Endodermal cell (in vitro differentiated cells): ENCODE measurements around the gene CEP126. TPM values are rescaled to one million over a fixed set of nuclear protein-coding genes. Genes with fewer than 3 reads are reported as not detected.

Source experiments
- DNase-seq: peaks from one replicate; pipeline ENCODE4 v3.0.0-alpha.2; 2017
- H3K27ac ChIP-seq: 2 replicates; pipeline ENCODE4 v1.5.1; 2013; ENCODE audit warnings: mild to moderate bottlenecking, low read depth, low read length, moderate library complexity
- H3K27me3 ChIP-seq: 2 replicates; pipeline ENCODE4 v1.6.1; 2013; ENCODE audit warnings: mild to moderate bottlenecking, low read length, moderate library complexity; ENCODE audit not compliant: insufficient read depth, control insufficient read depth, poor library complexity, severe bottlenecking
- H3K36me3 ChIP-seq: 2 replicates; pipeline ENCODE4 v1.7.0; 2013; ENCODE audit warnings: mild to moderate bottlenecking, low read length, moderate library complexity; ENCODE audit not compliant: control insufficient read depth, insufficient read depth
- H3K4me1 ChIP-seq: one replicate; pipeline ENCODE4 v1.7.0; 2013; ENCODE audit warnings: low read length; ENCODE audit not compliant: control insufficient read depth, insufficient read depth
- H3K4me3 ChIP-seq: 2 replicates; pipeline ENCODE4 v1.5.1; 2013; ENCODE audit warnings: mild to moderate bottlenecking, low read length, moderate library complexity
- H3K9ac ChIP-seq: 2 replicates; pipeline ENCODE4 v1.6.1; 2013; ENCODE audit warnings: mild to moderate bottlenecking, low read length, moderate library complexity; ENCODE audit not compliant: poor library complexity, severe bottlenecking; ENCODE audit errors: extremely low read depth
- H3K9me3 ChIP-seq: 2 replicates; pipeline ENCODE4 v1.6.1; 2013; ENCODE audit warnings: mild to moderate bottlenecking, low read length, moderate library complexity; ENCODE audit not compliant: control insufficient read depth
- H3K27ac Mint-ChIP-seq: 2 replicates; pipeline ENCODE4 v1.8.0; 2020; ENCODE audit warnings: mixed read lengths
- H3K27me3 Mint-ChIP-seq: 2 replicates; pipeline ENCODE4 v1.8.0; 2021; ENCODE audit warnings: mild to moderate bottlenecking, mixed read lengths; ENCODE audit not compliant: insufficient read depth
- H3K36me3 Mint-ChIP-seq: 2 replicates; pipeline ENCODE4 v1.8.0; 2020; ENCODE audit warnings: low read depth, mixed read lengths
- H3K4me1 Mint-ChIP-seq: 2 replicates; pipeline ENCODE4 v1.8.0; 2020; ENCODE audit warnings: mixed read lengths
- H3K4me3 Mint-ChIP-seq: 2 replicates; pipeline ENCODE4 v1.8.0; 2020; ENCODE audit warnings: mild to moderate bottlenecking, moderate library complexity, mixed read lengths
- H3K9me3 Mint-ChIP-seq: 2 replicates; pipeline ENCODE4 v1.8.0; 2020; ENCODE audit warnings: mild to moderate bottlenecking, mixed read lengths
- WGBS, 2 experiments: methylation state at CpG; one replicate each; pipeline versions ENCODE4 v1.1.5 to v1.1.7; 2013; ENCODE audit warnings: missing lambda C conversion rate in 2 of 2, mixed read lengths in 1 of 2; ENCODE audit not compliant: insufficient coverage in 1 of 2, insufficient read length in 1 of 2; 5-methylcytosine and 5-hydroxymethylcytosine counted together
- total RNA-seq, 2 donors: library from RNA; stranded (reverse); fragmentation: NEBNext Ultra II Directional in 1 of 2; extraction: Animal tissue kit (Norgen Biotek cat#: 25700) in 1 of 2; gene quantifications; 2 replicates in 1 of 2; 3 replicates in 1 of 2; pipeline ENCODE4 v1.2.1, GENCODE V29; 2021
- TF ChIP-seq, protein P1 (sequence below): fragments of 200-600 bp; sonication (generic); conservative IDR thresholded peaks from 2 replicates; pipeline ENCODE4 v1.5.0; 2021; ENCODE audit warnings: antibody characterized with exemption, mild to moderate bottlenecking

The CEP126 gene
- total RNA-seq, 2 donors from 2014 or later = 1.9 to 3.2 TPM

DNA sequence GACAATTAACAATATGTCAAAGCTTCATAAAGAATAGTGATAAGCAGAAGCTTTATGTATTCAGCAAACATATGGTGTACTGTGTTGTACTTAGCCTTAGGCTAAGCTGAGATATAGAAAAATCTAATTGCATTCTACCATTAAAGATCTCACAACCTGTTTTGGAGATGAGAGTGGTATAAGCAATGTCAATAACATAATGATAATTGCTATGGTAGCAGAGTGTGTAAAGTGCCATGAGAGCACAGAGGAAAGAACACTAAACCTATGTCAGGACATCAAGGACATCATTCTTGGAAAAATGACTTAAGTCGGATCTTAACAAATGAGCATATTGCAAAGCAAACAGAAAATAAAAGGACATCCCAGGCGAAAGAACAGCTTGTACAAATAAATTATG, 30.1 kb downstream of the CEP126 start:
- H3K4me3 Mint-ChIP-seq = no peak overlapping the region
- no peak overlapping the region for H3K9ac ChIP-seq
- no peaks in the 10 kb centered on the region for H3K27me3 ChIP-seq
- no peak overlapping the region for H3K4me3 ChIP-seq
- no peak overlapping the region for H3K27ac Mint-ChIP-seq
- DNase-seq = no peak
- no peaks in the 10 kb centered on the region for H3K4me1 Mint-ChIP-seq
- no peaks in the 10 kb centered on the region for H3K36me3 ChIP-seq
- WGBS, 2 experiments = 96 to 100% methylated on average over 2 of the region's 2 CpGs
- H3K36me3 Mint-ChIP-seq = no peaks in the 10 kb centered on the region
- H3K27ac ChIP-seq = no peak overlapping the region
- no peaks in the 10 kb centered on the region for H3K9me3 ChIP-seq
- TF ChIP-seq, protein P1, sequence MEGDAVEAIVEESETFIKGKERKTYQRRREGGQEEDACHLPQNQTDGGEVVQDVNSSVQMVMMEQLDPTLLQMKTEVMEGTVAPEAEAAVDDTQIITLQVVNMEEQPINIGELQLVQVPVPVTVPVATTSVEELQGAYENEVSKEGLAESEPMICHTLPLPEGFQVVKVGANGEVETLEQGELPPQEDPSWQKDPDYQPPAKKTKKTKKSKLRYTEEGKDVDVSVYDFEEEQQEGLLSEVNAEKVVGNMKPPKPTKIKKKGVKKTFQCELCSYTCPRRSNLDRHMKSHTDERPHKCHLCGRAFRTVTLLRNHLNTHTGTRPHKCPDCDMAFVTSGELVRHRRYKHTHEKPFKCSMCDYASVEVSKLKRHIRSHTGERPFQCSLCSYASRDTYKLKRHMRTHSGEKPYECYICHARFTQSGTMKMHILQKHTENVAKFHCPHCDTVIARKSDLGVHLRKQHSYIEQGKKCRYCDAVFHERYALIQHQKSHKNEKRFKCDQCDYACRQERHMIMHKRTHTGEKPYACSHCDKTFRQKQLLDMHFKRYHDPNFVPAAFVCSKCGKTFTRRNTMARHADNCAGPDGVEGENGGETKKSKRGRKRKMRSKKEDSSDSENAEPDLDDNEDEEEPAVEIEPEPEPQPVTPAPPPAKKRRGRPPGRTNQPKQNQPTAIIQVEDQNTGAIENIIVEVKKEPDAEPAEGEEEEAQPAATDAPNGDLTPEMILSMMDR = no peak
- H3K4me1 ChIP-seq = no peaks in the 10 kb centered on the region
- H3K9me3 Mint-ChIP-seq = no peaks in the 10 kb centered on the region
- no peaks in the 10 kb centered on the region for H3K27me3 Mint-ChIP-seq

DNA sequence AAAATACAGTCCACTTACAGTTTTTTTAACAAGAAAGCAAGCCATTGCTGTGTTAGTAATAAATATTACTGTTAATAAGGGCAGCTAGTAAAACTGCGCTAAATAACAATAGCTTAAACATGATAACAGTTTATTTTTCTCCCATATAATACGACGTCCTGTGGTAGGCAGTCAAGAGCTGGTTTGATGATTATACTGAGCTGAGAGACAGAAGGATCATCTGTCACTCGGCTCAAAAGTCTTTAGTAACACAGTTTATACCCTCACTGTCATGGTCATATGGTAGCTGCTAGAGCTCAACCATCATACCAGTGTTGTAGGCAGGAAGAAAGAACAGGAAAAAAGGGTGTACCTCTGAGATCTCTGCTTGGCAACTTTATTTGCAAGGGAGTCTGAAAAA, 30.6 kb downstream of the CEP126 start:
- Mint-ChIP-seq H3K9me3 (no peaks in the 10 kb centered on the region), H3K27ac (no peak overlapping the region), H3K36me3 (no peaks in the 10 kb centered on the region), H3K27me3 (no peaks in the 10 kb centered on the region), H3K4me3 (no peak overlapping the region), H3K4me1 (no peaks in the 10 kb centered on the region)
- no peak for DNase-seq
- no peaks in the 10 kb centered on the region for H3K36me3 ChIP-seq
- no peaks in the 10 kb centered on the region for H3K27me3 ChIP-seq
- H3K4me3 ChIP-seq = no peak overlapping the region
- no peaks in the 10 kb centered on the region for H3K9me3 ChIP-seq
- WGBS, 2 experiments = 84 to 96% methylated on average over 3 to 4 of the region's 4 CpGs
- H3K4me1 ChIP-seq = no peaks in the 10 kb centered on the region
- TF ChIP-seq, protein P1 = no peak
- H3K27ac ChIP-seq = no peak overlapping the region
- H3K9ac ChIP-seq = no peak overlapping the region

- H3K4me3 Mint-ChIP-seq = no peak overlapping the region
- DNase-seq = no peak
- no peaks in the 10 kb centered on the region for H3K27me3 Mint-ChIP-seq
- Histone ChIP-seq H3K36me3 (no peaks in the 10 kb centered on the region), H3K4me1 (no peaks in the 10 kb centered on the region), H3K9ac (no peak overlapping the region), H3K4me3 (no peak overlapping the region), H3K27ac (no peak overlapping the region), H3K27me3 (no peaks in the 10 kb centered on the region), H3K9me3 (no peaks in the 10 kb centered on the region)
- no peaks in the 10 kb centered on the region for H3K36me3 Mint-ChIP-seq
- H3K9me3 Mint-ChIP-seq = no peaks in the 10 kb centered on the region
- no peaks in the 10 kb centered on the region for H3K4me1 Mint-ChIP-seq
- 43% methylated on average over 1 of the region's 1 CpG; no CpG with 5 or more reads in 1 of the 2 experiments for WGBS, 2 experiments
- no peak overlapping the region for H3K27ac Mint-ChIP-seq
- TF ChIP-seq, protein P1 = no peak
Observed at GRCh38 chr11:101949680-101950220, 34.9 kb downstream of the CEP126 start.
